Ishikawa (cell line): ENCODE results near the gene PCDHB9.
A peak's percentile ranks its signal among the peaks of the same experiment; 100 is the strongest.

Source experiments
- CEBPB ChIP-seq: IDR thresholded peaks from 2 replicates; pipeline ENCODE4 v1.6.1; 2012
- CREB1 ChIP-seq: IDR thresholded peaks from 2 replicates; pipeline ENCODE4 v1.6.1; 2012; ENCODE audit warnings: low read depth
- EGR1 ChIP-seq: IDR thresholded peaks from 2 replicates; pipeline ENCODE4 v1.6.1; 2012
- EP300 ChIP-seq: IDR thresholded peaks from 2 replicates; pipeline ENCODE4 v1.6.1; 2012; ENCODE audit warnings: borderline replicate concordance
- FOXM1 ChIP-seq: IDR thresholded peaks from 2 replicates; pipeline ENCODE4 v1.6.1; 2012; ENCODE audit warnings: low read depth, borderline replicate concordance
- NFIC ChIP-seq: IDR thresholded peaks from 2 replicates; pipeline ENCODE4 v1.6.1; 2012
- RAD21 ChIP-seq: IDR thresholded peaks from 2 replicates; pipeline ENCODE4 v1.6.1; 2012; ENCODE audit warnings: low read depth
- TAF1 ChIP-seq: IDR thresholded peaks from 2 replicates; pipeline ENCODE4 v1.6.1; 2012; ENCODE audit warnings: low read depth, mild to moderate bottlenecking
- TCF12 ChIP-seq: IDR thresholded peaks from 2 replicates; pipeline ENCODE4 v1.6.1; 2012; ENCODE audit warnings: low read depth
- TEAD4 ChIP-seq: IDR thresholded peaks from 2 replicates; pipeline ENCODE4 v1.6.1; 2012
- YY1 ChIP-seq: IDR thresholded peaks from 2 replicates; pipeline ENCODE4 v1.6.1; 2012; ENCODE audit warnings: low read depth
- ZBTB7A ChIP-seq: IDR thresholded peaks from 2 replicates; pipeline ENCODE4 v1.6.1; 2012; ENCODE audit warnings: low read depth
- TF ChIP-seq, protein P1 (sequence below): IDR thresholded peaks from 2 replicates; pipeline ENCODE4 v1.6.1; 2012
- TF ChIP-seq, protein P2 (sequence below): IDR thresholded peaks from 2 replicates; pipeline ENCODE4 v1.6.1; 2012
- TF ChIP-seq, protein P3 (sequence below): IDR thresholded peaks from 2 replicates; pipeline ENCODE4 v1.6.1; 2012; ENCODE audit warnings: low read depth, mild to moderate bottlenecking

PCDHB9 gene

DNA sequence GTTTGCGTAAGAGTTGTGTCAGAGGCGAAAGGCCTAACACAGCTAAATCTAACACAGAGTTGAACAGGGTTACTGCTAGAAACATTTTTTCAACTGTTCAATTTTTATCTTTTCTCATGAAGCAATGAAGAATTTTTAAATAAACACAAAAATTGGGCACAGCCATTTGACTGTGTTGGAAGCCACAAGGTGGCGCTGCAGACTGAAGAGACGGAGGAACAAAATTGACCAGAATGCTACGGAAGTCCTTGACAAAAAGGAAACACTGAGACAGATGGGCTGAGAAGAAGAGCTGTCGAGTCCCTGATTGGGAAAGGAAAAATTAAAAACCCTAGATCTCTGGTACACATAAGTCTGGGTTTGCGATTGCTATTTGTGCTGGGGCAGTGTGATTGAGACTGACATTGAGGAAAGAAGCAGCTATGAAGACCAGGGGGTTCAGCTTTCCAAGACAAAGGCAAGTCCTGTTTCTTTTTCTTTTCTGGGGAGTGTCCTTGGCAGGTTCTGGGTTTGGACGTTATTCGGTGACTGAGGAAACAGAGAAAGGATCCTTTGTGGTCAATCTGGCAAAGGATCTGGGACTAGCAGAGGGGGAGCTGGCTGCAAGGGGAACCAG, at the start of gene PCDHB9:
TSS of gene PCDHB9 (plus strand) at position 265 of the 616 bp plus-strand sequence. CDS start at position 423, 158 bp downstream.
- peak; percentile 13; the same call in 1 of the 2 replicates for TF ChIP-seq RAD21
- no peak for TF ChIP-seq ZBTB7A
- no peak for TF ChIP-seq YY1

GRCh38 chr5:141149812-141150211, 37.1 kb upstream of the PCDHB9 start, which contains the start of gene PCDHB6:
TSS of gene PCDHB6 (plus strand) at chr5:141150057. CDS start at chr5:141150258, 201 bp downstream.
- TF ChIP-seq RAD21: peak; percentile 17; the same call in 1 of the 2 replicates
- no peak for TF ChIP-seq ZBTB7A

- no peak for TF ChIP-seq CREB1
- no peak for TF ChIP-seq FOXM1
- no peak for TF ChIP-seq NFIC
- TF ChIP-seq CEBPB: no peak
- TF ChIP-seq RAD21: no peak
- TF ChIP-seq, protein P1, sequence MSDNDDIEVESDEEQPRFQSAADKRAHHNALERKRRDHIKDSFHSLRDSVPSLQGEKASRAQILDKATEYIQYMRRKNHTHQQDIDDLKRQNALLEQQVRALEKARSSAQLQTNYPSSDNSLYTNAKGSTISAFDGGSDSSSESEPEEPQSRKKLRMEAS: no peak
- TF ChIP-seq EGR1: no peak
- TF ChIP-seq, protein P2, sequence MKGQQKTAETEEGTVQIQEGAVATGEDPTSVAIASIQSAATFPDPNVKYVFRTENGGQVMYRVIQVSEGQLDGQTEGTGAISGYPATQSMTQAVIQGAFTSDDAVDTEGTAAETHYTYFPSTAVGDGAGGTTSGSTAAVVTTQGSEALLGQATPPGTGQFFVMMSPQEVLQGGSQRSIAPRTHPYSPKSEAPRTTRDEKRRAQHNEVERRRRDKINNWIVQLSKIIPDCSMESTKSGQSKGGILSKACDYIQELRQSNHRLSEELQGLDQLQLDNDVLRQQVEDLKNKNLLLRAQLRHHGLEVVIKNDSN: no peak
- TF ChIP-seq YY1: no peak
- no peak for TF ChIP-seq EP300
- TF ChIP-seq TAF1: no peak
- TF ChIP-seq TCF12: no peak
- TF ChIP-seq, protein P3, sequence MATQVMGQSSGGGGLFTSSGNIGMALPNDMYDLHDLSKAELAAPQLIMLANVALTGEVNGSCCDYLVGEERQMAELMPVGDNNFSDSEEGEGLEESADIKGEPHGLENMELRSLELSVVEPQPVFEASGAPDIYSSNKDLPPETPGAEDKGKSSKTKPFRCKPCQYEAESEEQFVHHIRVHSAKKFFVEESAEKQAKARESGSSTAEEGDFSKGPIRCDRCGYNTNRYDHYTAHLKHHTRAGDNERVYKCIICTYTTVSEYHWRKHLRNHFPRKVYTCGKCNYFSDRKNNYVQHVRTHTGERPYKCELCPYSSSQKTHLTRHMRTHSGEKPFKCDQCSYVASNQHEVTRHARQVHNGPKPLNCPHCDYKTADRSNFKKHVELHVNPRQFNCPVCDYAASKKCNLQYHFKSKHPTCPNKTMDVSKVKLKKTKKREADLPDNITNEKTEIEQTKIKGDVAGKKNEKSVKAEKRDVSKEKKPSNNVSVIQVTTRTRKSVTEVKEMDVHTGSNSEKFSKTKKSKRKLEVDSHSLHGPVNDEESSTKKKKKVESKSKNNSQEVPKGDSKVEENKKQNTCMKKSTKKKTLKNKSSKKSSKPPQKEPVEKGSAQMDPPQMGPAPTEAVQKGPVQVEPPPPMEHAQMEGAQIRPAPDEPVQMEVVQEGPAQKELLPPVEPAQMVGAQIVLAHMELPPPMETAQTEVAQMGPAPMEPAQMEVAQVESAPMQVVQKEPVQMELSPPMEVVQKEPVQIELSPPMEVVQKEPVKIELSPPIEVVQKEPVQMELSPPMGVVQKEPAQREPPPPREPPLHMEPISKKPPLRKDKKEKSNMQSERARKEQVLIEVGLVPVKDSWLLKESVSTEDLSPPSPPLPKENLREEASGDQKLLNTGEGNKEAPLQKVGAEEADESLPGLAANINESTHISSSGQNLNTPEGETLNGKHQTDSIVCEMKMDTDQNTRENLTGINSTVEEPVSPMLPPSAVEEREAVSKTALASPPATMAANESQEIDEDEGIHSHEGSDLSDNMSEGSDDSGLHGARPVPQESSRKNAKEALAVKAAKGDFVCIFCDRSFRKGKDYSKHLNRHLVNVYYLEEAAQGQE: no peak
- no peak for TF ChIP-seq ZBTB7A
- no peak for TF ChIP-seq TEAD4
These were observed 36.6 kb upstream of the PCDHB9 start for GRCh38 chr5:141150224-141150992.

DNA sequence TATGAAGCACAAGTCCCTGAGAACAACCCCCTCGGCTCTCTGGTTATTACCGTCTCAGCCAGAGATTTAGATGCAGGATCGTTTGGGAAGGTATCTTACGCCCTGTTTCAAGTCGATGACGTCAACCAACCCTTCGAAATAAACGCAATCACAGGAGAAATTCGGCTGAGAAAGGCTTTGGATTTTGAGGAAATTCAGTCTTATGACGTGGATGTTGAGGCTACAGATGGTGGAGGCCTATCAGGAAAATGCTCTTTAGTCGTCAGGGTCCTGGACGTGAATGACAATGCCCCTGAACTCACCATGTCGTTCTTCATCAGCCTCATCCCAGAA, 36.0 kb upstream of the PCDHB9 start:
- no peak for TF ChIP-seq RAD21

DNA sequence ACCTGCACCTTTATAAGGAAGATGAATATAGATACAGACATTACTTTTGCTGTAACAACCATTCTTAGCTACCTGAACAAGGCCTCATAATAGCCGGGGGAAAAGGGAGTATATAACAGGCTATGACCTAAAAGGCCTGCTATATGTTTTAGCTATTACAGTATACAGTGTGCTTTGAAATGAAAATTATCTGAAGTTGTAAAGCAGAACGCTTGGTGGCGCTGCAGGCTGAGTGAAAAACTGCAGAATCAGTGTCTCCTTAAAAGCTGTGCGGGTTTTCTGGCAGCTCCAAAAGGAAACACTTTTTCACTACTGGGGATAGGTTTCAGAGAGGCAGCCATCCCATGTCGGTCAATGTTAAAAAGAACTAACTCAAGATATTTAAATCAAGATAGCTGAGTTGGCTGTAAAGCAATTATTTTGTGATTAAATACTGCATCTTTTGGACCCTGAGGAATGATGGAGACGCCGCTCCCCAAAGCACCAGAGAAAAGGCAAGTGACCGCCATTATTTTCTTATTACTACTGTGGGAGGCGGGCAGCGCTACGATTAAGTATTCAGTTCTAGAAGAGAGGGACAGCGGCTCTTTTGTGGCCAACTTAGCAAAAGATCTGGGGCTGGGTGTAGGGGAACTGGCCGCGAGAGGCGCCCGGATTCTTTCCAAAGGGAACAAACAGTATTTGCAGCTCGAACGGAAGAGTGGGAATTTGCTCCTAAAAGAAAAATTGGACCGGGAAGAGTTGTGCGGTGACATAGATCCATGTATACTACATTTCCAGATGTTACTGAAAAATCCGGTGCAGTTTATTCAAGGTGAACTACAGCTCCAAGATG, 31.2 kb upstream of the PCDHB9 start:
- no peak for TF ChIP-seq RAD21
- TF ChIP-seq, protein P3: no peak
- TF ChIP-seq, protein P2: no peak

DNA sequence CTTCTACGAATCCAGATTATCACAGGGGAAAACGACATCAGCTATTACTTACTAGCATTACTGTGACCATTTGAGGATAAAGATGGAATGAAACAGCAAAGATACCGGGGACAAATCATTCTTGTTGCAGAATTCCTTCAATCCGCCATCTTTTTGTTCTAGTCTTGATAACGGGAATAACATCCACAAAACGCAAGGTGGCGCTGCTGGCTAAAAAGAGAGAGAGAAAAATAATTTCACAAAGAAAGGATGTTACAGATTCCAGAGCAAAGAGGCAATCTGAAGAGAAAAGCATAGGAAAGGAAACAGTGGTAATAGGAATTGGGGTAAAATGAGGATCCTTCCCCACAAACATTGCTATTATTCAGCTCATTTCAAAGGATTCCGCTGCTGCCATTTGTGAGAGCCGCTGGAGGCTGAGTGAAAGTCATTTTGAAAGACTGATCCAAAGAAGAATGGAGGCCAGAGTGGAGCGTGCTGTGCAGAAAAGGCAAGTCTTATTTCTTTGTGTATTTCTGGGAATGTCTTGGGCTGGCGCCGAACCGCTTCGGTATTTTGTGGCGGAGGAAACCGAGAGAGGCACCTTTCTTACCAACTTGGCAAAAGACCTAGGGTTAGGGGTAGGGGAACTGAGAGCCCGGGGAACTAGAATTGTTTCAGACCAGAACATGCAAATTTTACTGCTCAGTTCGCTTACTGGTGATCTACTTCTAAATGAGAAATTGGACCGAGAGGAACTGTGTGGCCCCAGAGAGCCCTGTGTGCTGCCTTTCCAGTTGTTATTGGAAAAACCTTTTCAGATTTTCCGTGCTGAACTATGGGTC, 14.4 kb upstream of the PCDHB9 start, which contains the start of gene PCDHB7:
TSS of gene PCDHB7 (plus strand) at position 264 of the 824 bp plus-strand sequence. CDS start at position 456, 192 bp downstream.
- TF ChIP-seq TEAD4: no peak
- peak; percentile 42 for TF ChIP-seq RAD21
